Adrenal gland (tissue), 5 donors: ENCODE measurements around the gene RASSF5.

ENCODE experiments used
- POLR2A ChIP-seq, 2 donors: fragments of 450-650 bp; IDR thresholded peaks; one replicate each; pipeline ENCODE4 v1.6.1; 2017; ENCODE audit warnings: antibody characterized with exemption in 2 of 2, mild to moderate bottlenecking in 2 of 2, moderate library complexity in 1 of 2
- TF ChIP-seq, protein P1 (sequence below), 6 experiments: fragments of 450-650 bp in 4 of 6; fragments of 200-600 bp in 2 of 6; sonication (generic) in 1 of 6; IDR thresholded peaks; 1 replicate in 5 of 6; 2 replicates in 1 of 6; pipeline versions ENCODE4 v1.5.1 to v1.8.0; 2016 to 2021; ENCODE audit warnings: antibody characterized with exemption in 6 of 6, mild to moderate bottlenecking in 2 of 6, moderate library complexity in 1 of 6
- donor health status: DM: no; HTN: no; CAD: no.

DNA sequence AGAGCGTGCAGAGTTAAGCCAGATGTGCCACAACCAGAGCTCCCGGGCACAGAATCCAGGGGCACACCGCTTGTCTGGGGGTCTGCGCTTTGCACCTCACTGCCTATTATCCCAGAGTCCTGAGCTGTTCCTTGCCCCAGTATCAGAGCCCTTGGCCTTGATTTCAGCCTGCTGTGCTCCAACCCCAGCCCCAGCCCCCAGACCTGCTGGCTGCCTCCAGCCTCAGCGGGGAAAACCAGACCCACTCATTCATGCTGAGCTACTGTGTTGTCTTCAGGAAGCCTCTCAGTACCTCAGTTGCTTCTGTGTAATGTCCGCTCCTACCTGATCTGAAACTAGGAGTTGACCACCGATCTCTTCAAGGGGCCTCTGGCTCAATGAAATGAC, 35.9 kb upstream of the RASSF5 start:
- TF ChIP-seq, protein P1, sequence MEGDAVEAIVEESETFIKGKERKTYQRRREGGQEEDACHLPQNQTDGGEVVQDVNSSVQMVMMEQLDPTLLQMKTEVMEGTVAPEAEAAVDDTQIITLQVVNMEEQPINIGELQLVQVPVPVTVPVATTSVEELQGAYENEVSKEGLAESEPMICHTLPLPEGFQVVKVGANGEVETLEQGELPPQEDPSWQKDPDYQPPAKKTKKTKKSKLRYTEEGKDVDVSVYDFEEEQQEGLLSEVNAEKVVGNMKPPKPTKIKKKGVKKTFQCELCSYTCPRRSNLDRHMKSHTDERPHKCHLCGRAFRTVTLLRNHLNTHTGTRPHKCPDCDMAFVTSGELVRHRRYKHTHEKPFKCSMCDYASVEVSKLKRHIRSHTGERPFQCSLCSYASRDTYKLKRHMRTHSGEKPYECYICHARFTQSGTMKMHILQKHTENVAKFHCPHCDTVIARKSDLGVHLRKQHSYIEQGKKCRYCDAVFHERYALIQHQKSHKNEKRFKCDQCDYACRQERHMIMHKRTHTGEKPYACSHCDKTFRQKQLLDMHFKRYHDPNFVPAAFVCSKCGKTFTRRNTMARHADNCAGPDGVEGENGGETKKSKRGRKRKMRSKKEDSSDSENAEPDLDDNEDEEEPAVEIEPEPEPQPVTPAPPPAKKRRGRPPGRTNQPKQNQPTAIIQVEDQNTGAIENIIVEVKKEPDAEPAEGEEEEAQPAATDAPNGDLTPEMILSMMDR (IDR thresholded peaks at IDR 0.05): no peak
- no peak for TF ChIP-seq POLR2A (IDR thresholded peaks at IDR 0.05)
